PC-3 (cell line): Measurements from ENCODE around the gene CBFA2T3. TPM values are rescaled to one million over a fixed set of nuclear protein-coding genes. Genes with fewer than 3 reads are reported as not detected.

Experiments
- ATAC-seq: fragments of 200-7000 bp; cut with Tn5 transposase; 2 replicates; pipeline ENCODE4 v1.9.1; 2020; ENCODE audit warnings: mild to moderate bottlenecking, moderate library complexity
- BruUV-seq: library from RNA; stranded (reverse); fragments of 400-500 nt; replicated peaks from 2 replicates; lab custom pipeline; 2021; lab: Mats Ljungman, UMichigan
- CTCF ChIA-PET: fragments of 300-600 bp; sonication (Branson Sonifier 250); formaldehyde crosslinking; loops from one replicate; lab custom pipeline; 2022; ENCODE audit warnings: antibody characterized with exemption; lab: Charles Lee
- POLR2A ChIA-PET: fragments of 300-600 bp; sonication (Branson Sonifier 250); formaldehyde crosslinking; loops from one replicate; lab custom pipeline; 2022; ENCODE audit warnings: antibody characterized with exemption; ENCODE audit not compliant: unreplicated experiment; lab: Charles Lee
- DNase-seq: peaks from one replicate; pipeline ENCODE4 v3.0.0-alpha.2; 2015
- H2AFZ ChIP-seq: fragments of 300-600 bp; sonication (generic); 2 replicates; pipeline ENCODE4 v1.6.0; 2016; ENCODE audit warnings: antibody characterized with exemption, low read length
- H3F3A ChIP-seq: fragments of 300-600 bp; sonication (generic); one replicate; pipeline ENCODE4 v1.6.0; 2017; ENCODE audit warnings: antibody characterized with exemption, low read length, control low read depth, mild to moderate bottlenecking; ENCODE audit not compliant: unreplicated experiment
- H3K27ac ChIP-seq: fragments of 300-600 bp; sonication (generic); 2 replicates; pipeline ENCODE4 v1.5.1; 2016; ENCODE audit warnings: mild to moderate bottlenecking, low read length
- H3K27me3 ChIP-seq: fragments of 300-600 bp; sonication (generic); 2 replicates; pipeline ENCODE4 v1.6.1; 2016; ENCODE audit warnings: low read length, mixed read lengths
- H3K36me3 ChIP-seq: fragments of 300-600 bp; sonication (generic); 2 replicates; pipeline ENCODE4 v1.6.1; 2016; ENCODE audit warnings: low read depth, mixed run types, low read length, mixed read lengths
- H3K4me1 ChIP-seq: fragments of 300-600 bp; sonication (generic); 2 replicates; pipeline ENCODE4 v1.5.1; 2016; ENCODE audit warnings: low read length; ENCODE audit not compliant: insufficient read depth
- H3K4me2 ChIP-seq: fragments of 300-600 bp; sonication (generic); 2 replicates; pipeline ENCODE4 v1.6.0; 2016; ENCODE audit warnings: low read length
- H3K4me3 ChIP-seq: fragments of 300-600 bp; sonication (generic); 2 replicates; pipeline ENCODE4 v1.5.1; 2016; ENCODE audit warnings: mild to moderate bottlenecking, low read length, mixed read lengths
- H3K79me2 ChIP-seq: fragments of 300-600 bp; sonication (generic); 2 replicates; pipeline ENCODE4 v1.6.1; 2017; ENCODE audit warnings: low read length, mixed read lengths
- H3K9ac ChIP-seq: fragments of 300-600 bp; sonication (generic); 2 replicates; pipeline ENCODE4 v1.6.0; 2016; ENCODE audit warnings: mild to moderate bottlenecking, low read length
- H3K9me2 ChIP-seq: fragments of 300-600 bp; sonication (generic); replicated peaks from 2 replicates; pipeline ENCODE4 v1.6.1; 2016; ENCODE audit warnings: mixed run types, low read length, mixed read lengths
- H3K9me3 ChIP-seq: fragments of 300-600 bp; sonication (generic); 2 replicates; pipeline ENCODE4 v1.6.1; 2016; ENCODE audit warnings: low read length, mixed read lengths
- H4K20me1 ChIP-seq: fragments of 300-600 bp; sonication (generic); 2 replicates; pipeline ENCODE4 v1.6.1; 2016; ENCODE audit warnings: low read length, mixed read lengths
- CTCF ChIP-seq: fragments of 300-600 bp; sonication (generic); conservative IDR thresholded peaks from 2 replicates; pipeline ENCODE4 v1.5.1; 2017; ENCODE audit warnings: antibody characterized with exemption, low read depth, mild to moderate bottlenecking, low read length
- EZH2 ChIP-seq: fragments of 300-600 bp; sonication (generic); IDR thresholded peaks from one replicate; pipeline ENCODE4 v1.6.1; 2017; ENCODE audit warnings: antibody characterized with exemption, mild to moderate bottlenecking, low read length; ENCODE audit not compliant: unreplicated experiment
- EZH2phosphoT487 ChIP-seq: fragments of 300-600 bp; sonication (generic); IDR thresholded peaks from 2 replicates; pipeline ENCODE4 v1.6.1; 2018; ENCODE audit warnings: mild to moderate bottlenecking, antibody characterized with exemption, low read length, borderline replicate concordance
- intact Hi-C: fragments of 100-400 bp; cut with micrococcal nuclease; formaldehyde crosslinking; loops from 2 replicates; pipeline ENCODE4 v1.9.0; 2023
- total RNA-seq: library from RNA; depleted of rRNA; stranded (reverse); fragments of >200 nt; gene quantifications from 2 replicates; pipeline ENCODE4 v1.2.3, GENCODE V29; 2014

The CBFA2T3 gene
- total RNA-seq, 1 experiment from 2014 or later = not detected

DNA sequence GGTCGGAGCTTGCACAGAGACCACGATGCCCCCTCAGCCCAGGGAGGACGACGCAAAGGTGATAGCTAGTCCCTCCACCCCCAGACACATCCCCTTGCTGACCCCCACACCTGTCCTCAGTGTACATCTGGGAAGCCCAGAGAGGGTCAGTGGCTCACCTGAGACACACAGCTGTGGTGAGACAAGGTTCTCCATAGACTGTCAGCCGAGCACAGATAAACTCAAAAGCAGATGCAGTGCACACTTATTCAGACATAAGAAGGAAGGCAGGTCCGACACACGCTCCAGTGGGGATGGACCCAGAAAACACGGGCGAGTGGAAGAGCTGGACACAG, 19.6 kb downstream of the CBFA2T3 start:
- ChIA-PET POLR2A (no interaction called here), CTCF (no interaction called here)
- no peaks in the 10 kb centered on the region for H4K20me1 ChIP-seq
- H3K36me3 ChIP-seq = no peaks in the 10 kb centered on the region
- no peaks in the 10 kb centered on the region for H3F3A ChIP-seq
- no peak for TF ChIP-seq EZH2phosphoT487
- no peak for TF ChIP-seq EZH2
- TF ChIP-seq CTCF = no peak
- no peak overlapping the region for H3K9ac ChIP-seq
- no peak for DNase-seq
- H3K27ac ChIP-seq = no peak overlapping the region
- no peak overlapping the region for H2AFZ ChIP-seq
- H3K4me1 ChIP-seq = no peaks in the 10 kb centered on the region
- no peak overlapping the region for H3K4me3 ChIP-seq
- H3K4me2 ChIP-seq = no peak overlapping the region
- ATAC-seq = no peak
- H3K9me3 ChIP-seq = no peaks in the 10 kb centered on the region
- no peaks in the 10 kb centered on the region for H3K9me2 ChIP-seq
- no peaks in the 10 kb centered on the region for H3K79me2 ChIP-seq
- no TSS peak for BruUV-seq
- H3K27me3 ChIP-seq = 0 out of 2 replicates have a peak, but pooled peaks cover 9% of the 10 kb centered on the region
- intact Hi-C loops = no loop called here

GRCh38 chr16:88956546-88957432, 20.2 kb downstream of the CBFA2T3 start:
- no peak overlapping the region for H3K27ac ChIP-seq
- ATAC-seq (no peak), DNase-seq (no peak)
- H4K20me1 ChIP-seq = no peaks in the 10 kb centered on the region
- H3K9ac ChIP-seq = no peak overlapping the region
- H3K27me3 ChIP-seq = 0 out of 2 replicates have a peak, but pooled peaks cover 9% of the 10 kb centered on the region
- POLR2A ChIA-PET = no interaction called here
- no peaks in the 10 kb centered on the region for H3K79me2 ChIP-seq
- TF ChIP-seq EZH2phosphoT487 (no peak), CTCF (no peak), EZH2 (no peak)
- no peak overlapping the region for H3K4me2 ChIP-seq
- H3K4me1 ChIP-seq = no peaks in the 10 kb centered on the region
- no peaks in the 10 kb centered on the region for H3K9me2 ChIP-seq
- no peaks in the 10 kb centered on the region for H3K36me3 ChIP-seq
- H3F3A ChIP-seq = no peaks in the 10 kb centered on the region
- BruUV-seq = no TSS peak
- CTCF ChIA-PET = no interaction called here
- intact Hi-C loops = no loop called here
- no peak overlapping the region for H3K4me3 ChIP-seq
- no peak overlapping the region for H2AFZ ChIP-seq
- no peaks in the 10 kb centered on the region for H3K9me3 ChIP-seq

GRCh38 chr16:88955906-88956305, 21.1 kb downstream of the CBFA2T3 start:
- TF ChIP-seq EZH2 = no peak
- no peak for TF ChIP-seq EZH2phosphoT487
- no peak for TF ChIP-seq CTCF
- no peak overlapping the region for H3K27ac ChIP-seq
- 0 out of 2 replicates have a peak, but pooled peaks cover 9% of the 10 kb centered on the region for H3K27me3 ChIP-seq
- no peaks in the 10 kb centered on the region for H3K4me1 ChIP-seq
- H3F3A ChIP-seq = no peaks in the 10 kb centered on the region
- H3K36me3 ChIP-seq = no peaks in the 10 kb centered on the region
- DNase-seq (no peak), ATAC-seq (no peak)
- no peaks in the 10 kb centered on the region for H3K79me2 ChIP-seq
- no peak overlapping the region for H3K4me2 ChIP-seq
- intact Hi-C loops = no loop called here
- H3K4me3 ChIP-seq = no peak overlapping the region
- no peaks in the 10 kb centered on the region for H3K9me2 ChIP-seq
- no peak overlapping the region for H2AFZ ChIP-seq
- ChIA-PET POLR2A (no interaction called here), CTCF (no interaction called here)
- no peaks in the 10 kb centered on the region for H4K20me1 ChIP-seq
- H3K9me3 ChIP-seq = no peaks in the 10 kb centered on the region
- BruUV-seq = no TSS peak
- no peak overlapping the region for H3K9ac ChIP-seq
